HCT116 (cell line): ENCODE measurements around the gene CDON. TPM values are rescaled to one million over a fixed set of nuclear protein-coding genes. Genes with fewer than 3 reads are reported as not detected.

ENCODE experiments used
- ATAC-seq: fragments of 200-7000 bp; cut with Tn5 transposase; 2 replicates; pipeline ENCODE4 v1.9.1; 2020; ENCODE audit warnings: mild to moderate bottlenecking, moderate library complexity
- BruUV-seq: library from RNA; stranded (reverse); fragments of 400-500 nt; replicated peaks from 2 replicates; lab custom pipeline; 2021; lab: Mats Ljungman, UMichigan
- CTCF ChIA-PET: fragments of 300-600 bp; sonication (Branson Sonifier 250); formaldehyde crosslinking; loops from one replicate; lab custom pipeline; 2021; ENCODE audit warnings: antibody characterized with exemption; lab: Charles Lee
- POLR2A ChIA-PET: fragments of 300-600, 350-600 bp; sonication (Branson Sonifier 250); formaldehyde crosslinking; loops from one replicate; lab custom pipeline; 2021; ENCODE audit warnings: antibody characterized with exemption; lab: Charles Lee
- RAD21 ChIA-PET, 2 experiments: fragments of 300-600 bp; sonication (Branson Sonifier 250); formaldehyde crosslinking; loops; one replicate each; lab custom pipeline; 2023; ENCODE audit warnings: low total read pairs in 2 of 2; ENCODE audit not compliant: uncharacterized antibody in 2 of 2, unreplicated experiment in 2 of 2, low non-redundant PET in 1 of 2; lab: Charles Lee
- DNase-seq: peaks from one replicate; pipeline ENCODE4 v3.0.0-alpha.2; 2010; ENCODE audit warnings: low read depth, low spot score
- H2AFZ ChIP-seq: fragments of 200-600 bp; shearing (Covaris generic), sonication (generic); 2 replicates; pipeline ENCODE4 v1.6.1; 2017; ENCODE audit warnings: low read depth, mixed run types, mixed read lengths, antibody characterized with exemption, low read length; ENCODE audit not compliant: poor library complexity, severe bottlenecking
- H3K27ac ChIP-seq: 2 replicates; pipeline ENCODE4 v1.5.1; 2012; ENCODE audit warnings: low read depth, low read length
- H3K27me3 ChIP-seq: fragments of 200-600 bp; sonication (generic); 2 replicates; pipeline ENCODE4 v1.6.1; 2016; ENCODE audit warnings: mixed run types, low read length, mixed read lengths; ENCODE audit not compliant: insufficient read depth
- H3K36me3 ChIP-seq, 2 experiments: fragments of 200-500 bp in 1 of 2; fragments of 200-600 bp in 1 of 2; sonication (Bioruptor generic) in 1 of 2; sonication (generic) in 1 of 2; 2 replicates each; pipeline versions ENCODE4 v1.5.1 to v1.6.1; 2014 to 2016; ENCODE audit warnings: low read length in 2 of 2, inconsistent platforms in 1 of 2, mixed read lengths in 1 of 2, mixed run types in 1 of 2; ENCODE audit not compliant: insufficient read depth in 2 of 2, control insufficient read depth in 1 of 2
- H3K4me1 ChIP-seq, 2 experiments: fragments of 200-600 bp in 1 of 2; sonication (generic) in 1 of 2; 2 replicates each; pipeline versions ENCODE4 v1.5.1 to v1.6.1; 2012 to 2017; ENCODE audit warnings: low read length in 2 of 2, inconsistent platforms in 1 of 2, mild to moderate bottlenecking in 1 of 2, mixed read lengths in 1 of 2, mixed run types in 1 of 2, moderate library complexity in 1 of 2; ENCODE audit not compliant: insufficient read depth in 2 of 2, control insufficient read depth in 1 of 2
- H3K4me2 ChIP-seq: fragments of 200-600 bp; sonication (generic); 2 replicates; pipeline ENCODE4 v1.6.1; 2017; ENCODE audit warnings: mixed run types, low read length, mixed read lengths
- H3K4me3 ChIP-seq, 2 experiments: fragments of 200-600 bp in 1 of 2; sonication (generic) in 1 of 2; replicated peaks in 1 of 2; 2 replicates each; pipeline ENCODE4 v1.5.1; 2011 to 2016; ENCODE audit warnings: low read length in 2 of 2, control low read depth in 1 of 2, low read depth in 1 of 2, mild to moderate bottlenecking in 1 of 2, mixed read lengths in 1 of 2, mixed run types in 1 of 2
- H3K79me2 ChIP-seq: fragments of 200-600 bp; sonication (generic); 2 replicates; pipeline ENCODE4 v1.6.1; 2017; ENCODE audit warnings: mild to moderate bottlenecking, mixed run types, low read length, moderate library complexity, mixed read lengths; ENCODE audit not compliant: insufficient read depth
- H3K9ac ChIP-seq: fragments of 200-600 bp; sonication (generic); 2 replicates; pipeline ENCODE4 v1.6.1; 2016; ENCODE audit warnings: low read length, mixed read lengths
- H3K9me2 ChIP-seq: fragments of 200-600 bp; sonication (generic), shearing (Covaris generic); 2 replicates; pipeline ENCODE4 v1.6.1; 2017; ENCODE audit warnings: mixed run types, mild to moderate bottlenecking, moderate library complexity; ENCODE audit not compliant: insufficient read depth
- H3K9me3 ChIP-seq, 2 experiments: fragments of 200-500 bp in 1 of 2; fragments of 200-600 bp in 1 of 2; sonication (Bioruptor generic) in 1 of 2; sonication (generic) in 1 of 2; 2 replicates each; pipeline ENCODE4 v1.6.1; 2014 to 2017; ENCODE audit warnings: low read length in 2 of 2, mixed read lengths in 2 of 2, inconsistent platforms in 1 of 2, low read depth in 1 of 2, mild to moderate bottlenecking in 1 of 2, mixed run types in 1 of 2, moderate library complexity in 1 of 2; ENCODE audit not compliant: control insufficient read depth in 1 of 2, insufficient read depth in 1 of 2
- H4K20me1 ChIP-seq: fragments of 200-600 bp; sonication (generic), shearing (Covaris generic); 2 replicates; pipeline ENCODE4 v1.6.1; 2017; ENCODE audit warnings: mixed run types, mild to moderate bottlenecking, moderate library complexity; ENCODE audit not compliant: insufficient read depth
- CTCF ChIP-seq, 3 experiments: fragments of 200-600 bp in 1 of 3; sonication (generic) in 1 of 3; IDR thresholded peaks in 2 of 3; conservative IDR thresholded peaks in 1 of 3; 2 replicates each; pipeline ENCODE4 v1.5.1; 2012 to 2017; ENCODE audit warnings: low read depth in 2 of 3, low read length in 2 of 3, antibody characterized with exemption in 1 of 3, borderline replicate concordance in 1 of 3, control low read depth in 1 of 3, mild to moderate bottlenecking in 1 of 3, mixed read lengths in 1 of 3, mixed run types in 1 of 3, moderate library complexity in 1 of 3; ENCODE audit not compliant: insufficient read depth in 1 of 3
- EGR1 ChIP-seq: IDR thresholded peaks from 2 replicates; pipeline ENCODE4 v1.6.1; 2012; ENCODE audit warnings: low read depth
- ELF1 ChIP-seq: IDR thresholded peaks from 2 replicates; pipeline ENCODE4 v1.6.1; 2012; ENCODE audit warnings: low read depth, borderline replicate concordance
- FOSL1 ChIP-seq: IDR thresholded peaks from 2 replicates; pipeline ENCODE4 v1.6.1; 2012; ENCODE audit warnings: low read depth
- JUND ChIP-seq: IDR thresholded peaks from 2 replicates; pipeline ENCODE4 v1.6.1; 2012
- MAX ChIP-seq: IDR thresholded peaks from 2 replicates; pipeline ENCODE4 v1.6.1; 2012
- POLR2A ChIP-seq: IDR thresholded peaks from 2 replicates; pipeline ENCODE4 v1.7.0; 2011; ENCODE audit warnings: borderline replicate concordance; ENCODE audit not compliant: insufficient read depth, insufficient read length; ENCODE audit errors: extremely low read depth
- RAD21 ChIP-seq: IDR thresholded peaks from 2 replicates; pipeline ENCODE4 v1.6.1; 2012; ENCODE audit warnings: low read depth, mild to moderate bottlenecking
- SIN3A ChIP-seq: IDR thresholded peaks from 2 replicates; pipeline ENCODE4 v1.6.1; 2012; ENCODE audit warnings: low read depth
- SRF ChIP-seq: IDR thresholded peaks from 2 replicates; pipeline ENCODE4 v1.6.1; 2012; ENCODE audit warnings: low read depth
- YY1 ChIP-seq: IDR thresholded peaks from 2 replicates; pipeline ENCODE4 v1.6.1; 2011; ENCODE audit warnings: low read length, low read depth, moderate library complexity, mild to moderate bottlenecking; ENCODE audit not compliant: insufficient replicate concordance; ENCODE audit errors: extremely low read depth
- ZBTB33 ChIP-seq: IDR thresholded peaks from 2 replicates; pipeline ENCODE4 v1.6.1; 2011; ENCODE audit warnings: mild to moderate bottlenecking, low read length, moderate library complexity; ENCODE audit not compliant: insufficient replicate concordance; ENCODE audit errors: extremely low read depth
- intact Hi-C: fragments of 100-400 bp; cut with micrococcal nuclease; formaldehyde crosslinking; loops from 2 replicates; pipeline ENCODE4 v1.10.0; 2022
- total RNA-seq: library from RNA; stranded (reverse); gene quantifications from one replicate; pipeline ENCODE4 v1.2.1, GENCODE V29; 2021; ENCODE audit not compliant: unreplicated experiment

The CDON gene
- total RNA-seq, 1 experiment from 2014 or later, result 16.9 TPM

- TF ChIP-seq CTCF (IDR thresholded peaks at IDR 0.05 in 2 of 3, conservative IDR thresholded peaks at IDR 0.05 in 1 of 3; ENCODE audit: borderline replicate concordance in 1 of 3, insufficient read depth in 1 of 3, low read depth in 2 of 3, low read length in 2 of 3) (peak in 1 of 3 experiments; percentile 20; a peak in 1 of 6 replicates), JUND (no peak)
These were observed 127.6 kb downstream of the CDON start (continued) for GRCh38 chr11:125935056-125935455.

GRCh38 chr11:125934473-125934872 lies 128.2 kb downstream of the CDON start:
- ChIA-PET CTCF (no interaction called here), RAD21 (no interaction called here), POLR2A (no interaction called here)
- Histone ChIP-seq H3K4me1 (peaks cover 0 to 6% of the 10 kb centered on the region in 2 experiments; a peak in 2 of 4 replicates), H2AFZ (no peak overlapping the region), H3K36me3 (no peaks in the 10 kb centered on the region), H3K9me2 (no peaks in the 10 kb centered on the region), H3K4me3 (no peak overlapping the region), H3K9me3 (no peaks in the 10 kb centered on the region), H3K27ac (no peak overlapping the region), H3K27me3 (0 out of 2 replicates have a peak, but pooled peaks cover 5% of the 10 kb centered on the region), H3K79me2 (no peaks in the 10 kb centered on the region), H4K20me1 (no peaks in the 10 kb centered on the region), H3K9ac (no peak overlapping the region), H3K4me2 (no peak overlapping the region)
- intact Hi-C loops, result no loop called here
- BruUV-seq, result no TSS peak
- DNase-seq (no peak), ATAC-seq (no peak)
- TF ChIP-seq SIN3A (no peak), ELF1 (no peak), SRF (no peak), EGR1 (no peak), RAD21 (no peak), JUND (no peak), CTCF (IDR thresholded peaks at IDR 0.05 in 2 of 3, conservative IDR thresholded peaks at IDR 0.05 in 1 of 3; ENCODE audit: borderline replicate concordance in 1 of 3, insufficient read depth in 1 of 3, low read depth in 2 of 3, low read length in 2 of 3) (no peak), ZBTB33 (no peak), MAX (no peak), POLR2A (no peak), FOSL1 (no peak), YY1 (no peak)
